GM12875 (cell line): ENCODE results near the gene ARHGEF17.

Experiments used
- H3K4me3 ChIP-seq: one replicate; pipeline ENCODE4 v1.5.1; 2011; ENCODE audit warnings: low read depth, low read length, control low read depth
- CTCF ChIP-seq: IDR thresholded peaks from 2 replicates; pipeline ENCODE4 v1.5.1; 2011; ENCODE audit warnings: low read depth, mild to moderate bottlenecking, control low read depth, inconsistent platforms, low read length, moderate library complexity, borderline replicate concordance; ENCODE audit not compliant: insufficient read depth

ARHGEF17 gene

DNA sequence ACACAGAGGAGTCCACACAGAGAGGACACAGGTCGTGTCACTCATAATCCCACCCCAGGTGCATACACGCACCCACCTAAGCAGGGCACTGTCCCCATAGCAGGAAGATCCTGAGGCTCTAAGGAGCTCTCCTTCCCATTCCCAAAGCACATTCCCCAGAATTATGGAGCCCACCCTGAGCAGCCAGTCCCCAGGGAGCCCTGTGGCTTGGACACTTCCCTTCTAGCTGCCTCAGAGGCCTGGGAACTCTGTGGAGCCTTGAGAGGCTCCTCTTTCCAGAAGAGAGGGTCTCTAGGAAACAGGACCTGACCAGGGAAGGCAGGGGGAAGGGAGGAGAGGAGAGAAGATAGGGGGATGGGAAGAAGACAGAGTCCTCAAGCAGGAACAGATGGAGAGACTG lies 29.8 kb downstream of the ARHGEF17 start:
- no peak for TF ChIP-seq CTCF

GRCh38 chr11:73338279-73338678 lies 30.2 kb downstream of the ARHGEF17 start:
- H3K4me3 ChIP-seq, result no peak overlapping the region
- TF ChIP-seq CTCF, result no peak

More for the DNA sequence above, 29.8 kb downstream of the ARHGEF17 start:
- H3K4me3 ChIP-seq, result no peak overlapping the region

GRCh38 chr11:73340164-73340563 lies 32.1 kb downstream of the ARHGEF17 start:
- no peak overlapping the region for H3K4me3 ChIP-seq
- TF ChIP-seq CTCF, result no peak

DNA sequence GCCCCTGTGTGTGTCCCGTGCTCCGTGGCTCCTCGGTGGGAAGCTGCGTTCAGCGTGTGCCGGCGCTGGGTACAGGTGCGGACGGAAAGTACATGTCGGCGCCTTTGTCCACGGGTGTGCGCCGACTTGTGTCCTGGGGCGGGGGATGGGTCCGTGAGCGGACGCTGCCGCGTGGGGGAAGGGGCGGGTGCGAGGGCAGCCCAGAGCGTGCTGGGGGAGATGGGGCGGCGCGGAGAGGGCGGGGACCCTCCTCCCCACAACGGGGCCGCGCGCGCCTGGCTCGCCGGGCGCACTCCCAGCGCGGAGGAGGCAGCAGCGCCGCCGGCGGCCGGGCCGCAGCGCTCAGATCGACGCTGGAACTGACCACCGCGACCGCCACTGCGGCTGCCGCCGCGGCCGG lies 34.6 kb downstream of the ARHGEF17 start:
- no peak overlapping the region for H3K4me3 ChIP-seq
- TF ChIP-seq CTCF, result no peak

DNA sequence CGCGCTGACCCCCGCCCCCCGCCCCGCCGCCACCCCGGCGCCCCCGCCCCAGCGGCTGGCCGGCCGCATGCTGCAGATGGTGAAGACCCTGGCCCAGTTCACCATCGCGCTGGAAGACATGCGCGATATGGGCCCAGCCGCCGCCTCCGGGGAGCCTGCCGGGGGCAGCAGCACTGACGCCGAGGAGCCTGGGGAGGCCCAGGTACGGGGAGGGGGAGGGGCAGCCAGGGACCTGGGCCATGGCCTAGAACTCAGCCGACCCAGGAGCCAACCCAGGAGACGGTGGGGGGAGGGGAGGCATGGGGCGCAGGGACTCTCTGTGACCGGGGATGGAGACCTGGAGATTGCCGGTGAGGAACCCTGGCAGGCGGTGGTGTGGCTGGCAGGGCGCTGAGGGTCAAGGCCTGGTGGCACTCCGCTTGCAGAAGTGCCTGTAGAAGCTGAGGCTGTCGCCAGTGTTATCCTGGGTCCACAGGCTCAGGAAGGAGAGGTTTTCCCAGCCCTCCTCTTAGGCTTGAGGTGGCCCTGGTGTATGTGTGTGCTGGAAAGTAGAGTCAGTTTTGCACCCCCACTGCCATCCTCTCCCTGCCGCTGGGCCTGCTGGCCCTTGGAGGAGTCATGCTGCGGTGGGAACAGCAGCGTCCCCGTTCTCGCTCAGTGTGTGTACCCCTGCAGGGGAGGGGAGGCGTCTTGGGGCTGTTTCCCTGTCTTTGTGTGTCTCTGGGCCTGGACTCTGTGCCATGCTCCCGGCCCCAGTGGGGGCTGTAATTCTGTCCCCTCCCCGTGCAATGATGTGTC lies 35.2 kb downstream of the ARHGEF17 start:
- no peak for TF ChIP-seq CTCF
- no peak overlapping the region for H3K4me3 ChIP-seq

GRCh38 chr11:73344191-73344607 lies 36.1 kb downstream of the ARHGEF17 start:
- TF ChIP-seq CTCF, result no peak
- no peak overlapping the region for H3K4me3 ChIP-seq

DNA sequence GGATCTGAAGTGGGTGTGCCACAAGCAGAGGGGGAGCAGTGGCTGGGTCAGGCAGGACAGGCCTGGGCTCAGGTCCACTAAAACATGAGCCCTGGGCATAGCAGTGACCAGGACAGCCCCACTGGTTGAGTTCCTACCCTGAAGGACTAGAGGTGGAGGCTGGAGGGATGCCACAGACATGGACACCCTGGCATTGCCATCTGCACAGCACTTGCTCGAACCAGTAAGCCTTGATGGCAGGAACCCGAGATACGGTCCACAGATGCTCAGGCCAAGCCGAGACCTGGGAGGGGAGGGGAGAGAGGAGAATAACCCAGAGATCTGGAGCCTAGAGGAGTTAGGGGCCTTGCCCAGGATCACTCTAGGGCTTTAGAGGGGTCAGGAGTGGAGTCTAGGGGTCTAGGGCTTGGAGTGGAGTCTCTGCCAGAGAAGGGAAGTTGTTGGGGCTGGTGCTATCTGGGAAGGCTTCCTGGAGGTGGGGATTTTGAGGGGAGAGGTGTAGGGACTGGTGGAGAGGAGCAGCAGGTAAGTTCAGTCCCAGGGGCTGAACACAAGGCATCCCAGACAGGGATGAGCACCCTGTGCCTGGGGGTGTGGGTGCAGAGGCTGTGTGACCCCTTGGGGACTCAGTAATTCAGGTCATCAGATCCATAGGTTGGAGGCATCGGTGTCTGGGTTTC lies 37.5 kb downstream of the ARHGEF17 start:
- TF ChIP-seq CTCF, result no peak

More for the DNA sequence above, 37.5 kb downstream of the ARHGEF17 start:
- no peak overlapping the region for H3K4me3 ChIP-seq
